ENCODE results near the gene RPL22. TPM values are rescaled to one million over a fixed set of nuclear protein-coding genes. Genes with fewer than 3 reads are reported as not detected.

RPL22 gene
- polyA plus RNA-seq, 3 donors = 62.6 to 97.2 (median 65.6) TPM

- H3K4me1 ChIP-seq (ENCODE audit: control insufficient read depth in 1 of 2, insufficient read depth in 2 of 2, low read length in 2 of 2) = peaks cover 5 to 13% of the 10 kb centered on the region in 2 donors
- H3K4me3 ChIP-seq (replicated peaks in 1 of 3; ENCODE audit: low read depth in 2 of 3, low read length in 3 of 3) = no peak overlapping the region
- no peak overlapping the region for H2AFZ ChIP-seq (ENCODE audit: insufficient read depth, low read depth, low read length, poor library complexity, severe bottlenecking)
- Mint-ChIP-seq H3K27ac (no peak overlapping the region), H3K4me3 (no peak overlapping the region), H3K9me3 (peaks cover 0 to 3% (median 0%) of the 10 kb centered on the region in 7 donors), H3K4me1 (peaks cover 6% of the 10 kb centered on the region), H3K36me3 (no peaks in the 10 kb centered on the region), H3K27me3 (ENCODE audit: low read depth in 3 of 3) (peaks cover 2 to 16% (median 12%) of the 10 kb centered on the region in 3 donors)
- no peak for TF ChIP-seq CTCF (IDR thresholded peaks at IDR 0.05)
- H3K4me2 ChIP-seq (replicated peaks; ENCODE audit: extremely low read depth, low read length, poor library complexity, severe bottlenecking) = no peak overlapping the region
- WGBS (ENCODE audit: insufficient coverage) = 85% methylated on average over 8 of the region's 16 CpGs
- no peaks in the 10 kb centered on the region for H3K36me3 ChIP-seq (replicated peaks in 1 of 2; ENCODE audit: control insufficient read depth in 1 of 2, insufficient read depth in 2 of 2, low read length in 2 of 2)
- intact Hi-C loops (cut with micrococcal nuclease) = no loop called here
- H4K20me1 ChIP-seq (ENCODE audit: insufficient read depth, low read length) = no peaks in the 10 kb centered on the region
- H3K27ac ChIP-seq (ENCODE audit: low read depth in 1 of 2, low read length in 2 of 2) = no peak overlapping the region
- no peaks in the 10 kb centered on the region for H3K79me2 ChIP-seq (ENCODE audit: insufficient read depth, low read length)
- H3K9me3 ChIP-seq (replicated peaks in 1 of 2; ENCODE audit: control insufficient read depth in 1 of 2, insufficient read depth in 1 of 2, low read length in 2 of 2) = no peaks in the 10 kb centered on the region
- no peak for DNase-seq
- peaks cover 0 to 10% of the 10 kb centered on the region in 2 donors for H3K27me3 ChIP-seq (ENCODE audit: control insufficient read depth in 2 of 2, insufficient read depth in 2 of 2, low read length in 2 of 2)
- H3K9ac ChIP-seq (ENCODE audit: insufficient read depth, low read length, poor library complexity, severe bottlenecking) = no peak overlapping the region
Observed at GRCh38 chr1:6144647-6145395, 54.6 kb downstream of the RPL22 start.

- intact Hi-C loops (cut with micrococcal nuclease) = no loop called here
- Histone ChIP-seq H3K79me2 (ENCODE audit: insufficient read depth, low read length) (no peaks in the 10 kb centered on the region), H2AFZ (ENCODE audit: insufficient read depth, low read depth, low read length, poor library complexity, severe bottlenecking) (no peak overlapping the region), H3K4me1 (ENCODE audit: control insufficient read depth in 1 of 2, insufficient read depth in 2 of 2, low read length in 2 of 2) (peaks cover 5 to 12% of the 10 kb centered on the region in 2 donors), H3K36me3 (replicated peaks in 1 of 2; ENCODE audit: control insufficient read depth in 1 of 2, insufficient read depth in 2 of 2, low read length in 2 of 2) (no peaks in the 10 kb centered on the region), H4K20me1 (ENCODE audit: insufficient read depth, low read length) (no peaks in the 10 kb centered on the region), H3K9me3 (replicated peaks in 1 of 2; ENCODE audit: control insufficient read depth in 1 of 2, insufficient read depth in 1 of 2, low read length in 2 of 2) (no peaks in the 10 kb centered on the region), H3K4me2 (replicated peaks; ENCODE audit: extremely low read depth, low read length, poor library complexity, severe bottlenecking) (no peak overlapping the region), H3K27me3 (ENCODE audit: control insufficient read depth in 2 of 2, insufficient read depth in 2 of 2, low read length in 2 of 2) (peaks cover 0 to 7% of the 10 kb centered on the region in 2 donors), H3K4me3 (replicated peaks in 1 of 3; ENCODE audit: low read depth in 2 of 3, low read length in 3 of 3) (no peak overlapping the region), H3K9ac (ENCODE audit: insufficient read depth, low read length, poor library complexity, severe bottlenecking) (no peak overlapping the region), H3K27ac (ENCODE audit: low read depth in 1 of 2, low read length in 2 of 2) (no peak overlapping the region)
- Mint-ChIP-seq H3K27ac (no peak overlapping the region), H3K27me3 (ENCODE audit: low read depth in 3 of 3) (peaks cover 2 to 16% (median 12%) of the 10 kb centered on the region in 3 donors), H3K4me3 (no peak overlapping the region), H3K36me3 (no peaks in the 10 kb centered on the region), H3K4me1 (peaks cover 6% of the 10 kb centered on the region), H3K9me3 (peaks cover 0 to 3% (median 0%) of the 10 kb centered on the region in 7 donors)
- DNase-seq = no peak
- no peak for TF ChIP-seq CTCF (IDR thresholded peaks at IDR 0.05)
- WGBS (ENCODE audit: insufficient coverage) = 95% methylated on average over 6 of the region's 7 CpGs
Observed at GRCh38 chr1:6144175-6144574, 55.2 kb downstream of the RPL22 start.
